Neural cell (in vitro differentiated cells): ENCODE measurements around the gene FYCO1. TPM values are rescaled to one million over a fixed set of nuclear protein-coding genes. Genes with fewer than 3 reads are reported as not detected.

Experiments
- H2AFZ ChIP-seq: fragments of 200-600, 300-800 bp; sonication (generic), shearing (Covaris generic); 2 replicates; pipeline ENCODE4 v1.6.0; 2014; ENCODE audit warnings: low read depth, mild to moderate bottlenecking, antibody characterized with exemption, low read length, moderate library complexity
- H3F3A ChIP-seq: fragments of 200-600 bp; shearing (Covaris generic); 2 replicates; pipeline ENCODE4 v1.6.1; 2016; ENCODE audit warnings: mild to moderate bottlenecking, moderate library complexity, mixed read lengths, antibody characterized with exemption, low read length; ENCODE audit not compliant: insufficient read depth, poor library complexity, severe bottlenecking
- H3K27ac ChIP-seq: fragments of 200-600, 300-800 bp; sonication (generic), shearing (Covaris generic); 2 replicates; pipeline ENCODE4 v1.5.1; 2014; ENCODE audit warnings: mild to moderate bottlenecking, low read length, moderate library complexity
- H3K27me3 ChIP-seq: fragments of 300-800, 200-600 bp; sonication (generic), shearing (Covaris generic); 2 replicates; pipeline ENCODE4 v1.6.0; 2014; ENCODE audit warnings: mild to moderate bottlenecking, low read depth, low read length, moderate library complexity; ENCODE audit not compliant: insufficient read depth
- H3K36me3 ChIP-seq: fragments of 300-800, 200-600 bp; sonication (generic), shearing (Covaris generic); 2 replicates; pipeline ENCODE4 v1.5.1; 2014; ENCODE audit warnings: mild to moderate bottlenecking, antibody characterized with exemption, low read length, moderate library complexity; ENCODE audit not compliant: insufficient read depth
- H3K4me2 ChIP-seq: fragments of 300-800, 200-600 bp; sonication (generic), shearing (Covaris generic); 2 replicates; pipeline ENCODE4 v1.6.0; 2014; ENCODE audit warnings: mild to moderate bottlenecking, low read length
- H3K4me3 ChIP-seq: fragments of 300-800, 200-600 bp; sonication (generic), shearing (Covaris generic); 2 replicates; pipeline ENCODE4 v1.5.1; 2014; ENCODE audit warnings: mild to moderate bottlenecking, low read length, moderate library complexity
- H3K79me2 ChIP-seq: fragments of 200-600 bp; shearing (Covaris generic); replicated peaks from 2 replicates; pipeline ENCODE4 v1.6.0; 2014; ENCODE audit warnings: mild to moderate bottlenecking, low read length, moderate library complexity; ENCODE audit not compliant: insufficient read depth
- H3K9ac ChIP-seq: fragments of 300-800, 200-600 bp; sonication (generic), shearing (Covaris generic); 2 replicates; pipeline ENCODE4 v1.6.1; 2016; ENCODE audit warnings: mild to moderate bottlenecking, low read length, mixed read lengths
- H3K9me2 ChIP-seq: fragments of 200-600 bp; shearing (Covaris generic); 2 replicates; pipeline ENCODE4 v1.6.1; 2016; ENCODE audit warnings: mild to moderate bottlenecking, low read length, mixed read lengths; ENCODE audit not compliant: insufficient read depth
- H3K9me3 ChIP-seq: fragments of 200-600, 300-800 bp; sonication (generic), shearing (Covaris generic); 2 replicates; pipeline ENCODE4 v1.6.1; 2016; ENCODE audit warnings: mild to moderate bottlenecking, mixed run types, low read length, moderate library complexity, mixed read lengths
- H4K20me1 ChIP-seq: fragments of 200-600 bp; shearing (Covaris generic); 2 replicates; pipeline ENCODE4 v1.6.1; 2016; ENCODE audit warnings: mild to moderate bottlenecking, mixed run types; ENCODE audit not compliant: insufficient read depth
- EP300 ChIP-seq: fragments of 450-650 bp; conservative IDR thresholded peaks from 2 replicates; pipeline ENCODE4 v1.6.1; 2014; ENCODE audit warnings: antibody characterized with exemption, mild to moderate bottlenecking, moderate library complexity; ENCODE audit not compliant: poor library complexity, severe bottlenecking
- EZH2 ChIP-seq: fragments of 200-600, 300-800 bp; shearing (Covaris generic), sonication (generic); IDR thresholded peaks from 2 replicates; pipeline ENCODE4 v1.6.1; 2014; ENCODE audit warnings: antibody characterized with exemption, low read length, borderline replicate concordance, mild to moderate bottlenecking; ENCODE audit not compliant: insufficient read depth, poor library complexity, severe bottlenecking
- MXI1 ChIP-seq: fragments of 450-650 bp; conservative IDR thresholded peaks from 2 replicates; pipeline ENCODE4 v1.6.1; 2014; ENCODE audit warnings: antibody characterized with exemption, mild to moderate bottlenecking; ENCODE audit not compliant: poor library complexity, severe bottlenecking
- POLR2AphosphoS5 ChIP-seq: IDR thresholded peaks from 2 replicates; pipeline ENCODE4 v1.6.1; 2012
- RAD21 ChIP-seq: fragments of 450-650 bp; conservative IDR thresholded peaks from 2 replicates; pipeline ENCODE4 v1.6.1; 2014; ENCODE audit warnings: antibody characterized with exemption, mild to moderate bottlenecking, moderate library complexity
- REST ChIP-seq: IDR thresholded peaks from 2 replicates; pipeline ENCODE4 v1.6.1; 2012; ENCODE audit warnings: borderline replicate concordance
- SMC3 ChIP-seq: fragments of 450-650 bp; conservative IDR thresholded peaks from 2 replicates; pipeline ENCODE4 v1.6.1; 2014; ENCODE audit warnings: antibody characterized with exemption, mild to moderate bottlenecking, moderate library complexity; ENCODE audit not compliant: poor library complexity
- TAF1 ChIP-seq: IDR thresholded peaks from 2 replicates; pipeline ENCODE4 v1.6.1; 2012; ENCODE audit warnings: low read depth
- polyA plus RNA-seq: library from polyadenylated mRNA; depleted of rRNA; stranded (reverse); fragments of >200 nt; gene quantifications from 2 replicates; pipeline ENCODE4 v1.2.3, GENCODE V29; 2014
- TF ChIP-seq, protein P1 (sequence below): fragments of 450-650 bp; IDR thresholded peaks from 2 replicates; pipeline ENCODE4 v1.5.1; 2014; ENCODE audit warnings: antibody characterized with exemption, mild to moderate bottlenecking, moderate library complexity; ENCODE audit not compliant: poor library complexity, severe bottlenecking

Gene FYCO1
- polyA plus RNA-seq, 1 donor from 2014 or later = 0.12 TPM

DNA sequence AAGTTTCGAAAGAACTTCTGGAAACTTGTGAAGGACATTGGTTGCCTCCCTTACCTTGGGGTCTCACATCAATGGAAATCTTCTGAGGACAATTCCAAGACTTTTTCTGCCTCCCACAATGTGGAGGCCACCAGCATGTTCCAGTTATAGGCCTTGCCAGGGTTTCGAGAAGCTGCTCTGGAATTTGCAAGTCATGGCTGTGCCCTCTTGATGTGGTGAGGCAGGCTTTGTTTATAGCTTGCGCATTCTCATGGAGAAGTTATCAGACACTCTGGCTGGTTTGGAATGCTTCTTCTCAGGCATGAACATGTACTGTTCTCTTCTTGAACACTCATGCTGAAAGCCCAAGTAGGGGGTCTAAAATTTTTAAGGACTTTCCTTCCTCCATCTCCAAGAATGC is 48.3 kb downstream of the FYCO1 start:
- Histone ChIP-seq H3K27ac (no peak overlapping the region), H3K9ac (no peak overlapping the region), H3F3A (no peaks in the 10 kb centered on the region), H3K36me3 (no peaks in the 10 kb centered on the region), H3K4me2 (no peak overlapping the region), H4K20me1 (no peaks in the 10 kb centered on the region), H3K79me2 (no peaks in the 10 kb centered on the region), H3K4me3 (no peak overlapping the region), H3K27me3 (no peaks in the 10 kb centered on the region), H2AFZ (no peak overlapping the region), H3K9me3 (no peaks in the 10 kb centered on the region), H3K9me2 (no peaks in the 10 kb centered on the region)
- TF ChIP-seq, protein P1, sequence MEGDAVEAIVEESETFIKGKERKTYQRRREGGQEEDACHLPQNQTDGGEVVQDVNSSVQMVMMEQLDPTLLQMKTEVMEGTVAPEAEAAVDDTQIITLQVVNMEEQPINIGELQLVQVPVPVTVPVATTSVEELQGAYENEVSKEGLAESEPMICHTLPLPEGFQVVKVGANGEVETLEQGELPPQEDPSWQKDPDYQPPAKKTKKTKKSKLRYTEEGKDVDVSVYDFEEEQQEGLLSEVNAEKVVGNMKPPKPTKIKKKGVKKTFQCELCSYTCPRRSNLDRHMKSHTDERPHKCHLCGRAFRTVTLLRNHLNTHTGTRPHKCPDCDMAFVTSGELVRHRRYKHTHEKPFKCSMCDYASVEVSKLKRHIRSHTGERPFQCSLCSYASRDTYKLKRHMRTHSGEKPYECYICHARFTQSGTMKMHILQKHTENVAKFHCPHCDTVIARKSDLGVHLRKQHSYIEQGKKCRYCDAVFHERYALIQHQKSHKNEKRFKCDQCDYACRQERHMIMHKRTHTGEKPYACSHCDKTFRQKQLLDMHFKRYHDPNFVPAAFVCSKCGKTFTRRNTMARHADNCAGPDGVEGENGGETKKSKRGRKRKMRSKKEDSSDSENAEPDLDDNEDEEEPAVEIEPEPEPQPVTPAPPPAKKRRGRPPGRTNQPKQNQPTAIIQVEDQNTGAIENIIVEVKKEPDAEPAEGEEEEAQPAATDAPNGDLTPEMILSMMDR = no peak
- no peak for TF ChIP-seq POLR2AphosphoS5
- no peak for TF ChIP-seq RAD21
- TF ChIP-seq EP300 = no peak
- no peak for TF ChIP-seq REST
- no peak for TF ChIP-seq EZH2
- no peak for TF ChIP-seq MXI1
- TF ChIP-seq TAF1 = no peak
- TF ChIP-seq SMC3 = no peak

DNA sequence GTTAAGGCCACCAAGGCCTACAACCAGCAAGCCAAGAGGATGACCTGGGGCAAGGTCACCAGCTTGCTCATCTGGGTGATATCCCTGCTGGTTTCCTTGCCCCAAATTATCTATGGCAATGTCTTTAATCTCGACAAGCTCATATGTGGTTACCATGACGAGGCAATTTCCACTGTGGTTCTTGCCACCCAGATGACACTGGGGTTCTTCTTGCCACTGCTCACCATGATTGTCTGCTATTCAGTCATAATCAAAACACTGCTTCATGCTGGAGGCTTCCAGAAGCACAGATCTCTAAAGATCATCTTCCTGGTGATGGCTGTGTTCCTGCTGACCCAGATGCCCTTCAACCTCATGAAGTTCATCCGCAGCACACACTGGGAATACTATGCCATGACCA is 48.7 kb downstream of the FYCO1 start:
- Histone ChIP-seq H4K20me1 (no peaks in the 10 kb centered on the region), H3K79me2 (no peaks in the 10 kb centered on the region), H3K9ac (no peak overlapping the region), H3K4me2 (no peak overlapping the region), H3K27ac (no peak overlapping the region), H3K9me2 (no peaks in the 10 kb centered on the region), H3K36me3 (no peaks in the 10 kb centered on the region), H3K4me3 (no peak overlapping the region), H3K9me3 (no peaks in the 10 kb centered on the region), H3F3A (no peaks in the 10 kb centered on the region), H3K27me3 (no peaks in the 10 kb centered on the region), H2AFZ (no peak overlapping the region)
- no peak for TF ChIP-seq MXI1
- TF ChIP-seq TAF1 = no peak
- no peak for TF ChIP-seq RAD21
- no peak for TF ChIP-seq POLR2AphosphoS5
- no peak for TF ChIP-seq EP300
- TF ChIP-seq, protein P1 = no peak
- no peak for TF ChIP-seq SMC3
- no peak for TF ChIP-seq REST
- TF ChIP-seq EZH2 = no peak
